Measurements from ENCODE around the gene CTNNA3. TPM values are rescaled to one million over a fixed set of nuclear protein-coding genes. Genes with fewer than 3 reads are reported as not detected.

CTNNA3 gene
- total and polyA plus RNA-seq, 2 of the 4 experiments (the other 2 are of a cell fraction): 0.19 to 0.90 TPM

DNA sequence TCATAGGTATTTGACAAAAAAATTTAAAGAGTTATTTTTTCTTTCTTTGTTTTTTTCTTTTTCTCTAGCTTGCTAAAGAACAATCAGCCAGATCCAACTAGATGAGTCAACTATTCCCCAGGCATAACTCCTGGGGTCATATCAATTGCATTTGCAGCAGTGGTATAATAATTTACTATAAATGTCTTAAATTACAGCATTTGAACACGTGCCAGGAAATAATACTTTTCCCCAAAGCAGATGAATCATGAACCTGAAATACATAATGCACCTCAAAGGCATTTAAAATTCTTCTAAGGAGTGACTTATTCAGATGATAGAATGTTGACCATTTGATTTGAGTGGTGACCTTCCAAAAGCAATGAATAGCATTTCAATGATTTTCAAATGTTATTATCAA, 580.0 kb downstream of the CTNNA3 start:
- no peak for DNase-seq
- Histone ChIP-seq H3K4ac (ENCODE audit: low read depth, low read length) (no peak overlapping the region), H2BK5ac (ENCODE audit: low read depth, low read length, poor library complexity, severe bottlenecking) (no peak overlapping the region), H3K14ac (replicated peaks; ENCODE audit: low read depth, low read length) (no peak overlapping the region), H3K27me3 (ENCODE audit: control insufficient read depth, insufficient read depth, low read length) (no peaks in the 10 kb centered on the region), H3K27ac (ENCODE audit: insufficient read depth, low read length) (no peak overlapping the region), H2AK9ac (replicated peaks; ENCODE audit: low read depth, low read length, poor library complexity) (no peak overlapping the region), H3K9me3 (ENCODE audit: control insufficient read depth, insufficient read depth, low read length) (no peaks in the 10 kb centered on the region), H2AK5ac (ENCODE audit: low read depth, low read length) (no peak overlapping the region), H4K20me1 (ENCODE audit: insufficient read depth, low read length) (no peaks in the 10 kb centered on the region), H4K91ac (ENCODE audit: insufficient read depth, low read depth, low read length) (no peak overlapping the region), H3K4me3 (ENCODE audit: insufficient read depth, low read depth, low read length) (no peak overlapping the region), H3K18ac (ENCODE audit: low read depth, low read length) (no peak overlapping the region), H3K4me1 (ENCODE audit: control insufficient read depth, insufficient read depth, low read length) (no peaks in the 10 kb centered on the region), H2AFZ (replicated peaks; ENCODE audit: low read length, poor library complexity) (no peak overlapping the region), H3K4me2 (ENCODE audit: low read depth, low read length) (no peak overlapping the region), H3K79me1 (ENCODE audit: low read depth in 1 of 2, low read length in 2 of 2) (no peaks in the 10 kb centered on the region), H3K9ac (ENCODE audit: low read depth, low read length) (no peak overlapping the region), H3K9me1 (ENCODE audit: insufficient read depth, low read length) (no peaks in the 10 kb centered on the region), H2BK120ac (ENCODE audit: low read depth, low read length) (no peak overlapping the region), H3K23ac (ENCODE audit: low read depth, low read length) (no peak overlapping the region), H2BK15ac (ENCODE audit: low read depth, low read length) (no peak overlapping the region), H4K5ac (ENCODE audit: low read depth, low read length) (no peak overlapping the region), H3K36me3 (ENCODE audit: control insufficient read depth, insufficient read depth, low read length) (no peaks in the 10 kb centered on the region), H2BK20ac (ENCODE audit: low read depth, low read length) (no peak overlapping the region), H3K56ac (ENCODE audit: extremely low read depth, insufficient read depth, low read length) (no peak overlapping the region), H4K8ac (ENCODE audit: low read depth in 2 of 2, low read length in 2 of 2) (no peak overlapping the region)
- ATAC-seq (ENCODE audit: low read depth): no peak
- intact Hi-C loops (cut with micrococcal nuclease): no loop called here
- ChIA-PET POLR2A (ENCODE audit: unreplicated experiment) (no interaction called here), CTCF (no interaction called here)
- BruUV-seq (replicated peaks): no TSS peak
- dilution Hi-C loops (cut with HindIII; ENCODE audit: low sequenced_read_pairs, unreplicated experiment): no loop called here
- no CpG with 5 or more reads among the region's 1 CpG for WGBS, 2 experiments (ENCODE audit: extremely low coverage in 2 of 2, insufficient read length in 1 of 2)
- in situ Hi-C loops (cut with MboI; ENCODE audit: low sequenced_read_pairs): no loop called here
- TF ChIP-seq CEBPB (IDR thresholded peaks at IDR 0.05; ENCODE audit: low read depth, low read length) (no peak), NFE2L2 (IDR thresholded peaks at IDR 0.05; ENCODE audit: low read depth, low read length) (no peak), RFX5 (IDR thresholded peaks at IDR 0.05; ENCODE audit: low read depth, low read length) (no peak)
- TF ChIP-seq, protein P1, sequence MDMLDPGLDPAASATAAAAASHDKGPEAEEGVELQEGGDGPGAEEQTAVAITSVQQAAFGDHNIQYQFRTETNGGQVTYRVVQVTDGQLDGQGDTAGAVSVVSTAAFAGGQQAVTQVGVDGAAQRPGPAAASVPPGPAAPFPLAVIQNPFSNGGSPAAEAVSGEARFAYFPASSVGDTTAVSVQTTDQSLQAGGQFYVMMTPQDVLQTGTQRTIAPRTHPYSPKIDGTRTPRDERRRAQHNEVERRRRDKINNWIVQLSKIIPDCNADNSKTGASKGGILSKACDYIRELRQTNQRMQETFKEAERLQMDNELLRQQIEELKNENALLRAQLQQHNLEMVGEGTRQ (IDR thresholded peaks at IDR 0.05; ENCODE audit: low read depth, low read length): no peak
